ENCODE measurements around the gene UQCRC1. TPM values are rescaled to one million over a fixed set of nuclear protein-coding genes. Genes with fewer than 3 reads are reported as not detected.

The UQCRC1 gene
- total and polyA plus RNA-seq, 2 donors (not counting 1 experiment from before 2014, with no cell fraction given): 226 to 366 TPM

GRCh38 chr3:48573973-48574585, 35.4 kb downstream of the UQCRC1 start:
- no peak overlapping the region for H2AFZ ChIP-seq (ENCODE audit: low read length)
- H3K4me1 ChIP-seq (ENCODE audit: control insufficient read depth, extremely low read depth, insufficient read depth, low read length): no peaks in the 10 kb centered on the region
- H3K4me2 ChIP-seq (ENCODE audit: extremely low read depth, insufficient read depth, low read length): no peak overlapping the region
- no peaks in the 10 kb centered on the region for H4K20me1 ChIP-seq (ENCODE audit: control insufficient read depth, extremely low read depth, insufficient read depth, low read length)
- peaks cover 2% of the 10 kb centered on the region for H3K36me3 ChIP-seq (ENCODE audit: control insufficient read depth, insufficient read depth, low read length)
- no peak overlapping the region for H3K27ac ChIP-seq (ENCODE audit: insufficient read depth, low read length)
- no peaks in the 10 kb centered on the region for H3K79me2 ChIP-seq (ENCODE audit: control insufficient read depth, insufficient read depth, low read length)
- no peak overlapping the region for H3K4me3 ChIP-seq (replicated peaks in 1 of 4; ENCODE audit: control extremely low read depth in 1 of 4, insufficient read depth in 1 of 4, low read depth in 3 of 4, low read length in 4 of 4)
- no peak for TF ChIP-seq CTCF (conservative IDR thresholded peaks at IDR 0.05 in 1 of 2, IDR thresholded peaks at IDR 0.05 in 1 of 2; ENCODE audit: low read depth in 1 of 2, low read length in 2 of 2)
- no peak overlapping the region for H3K9ac ChIP-seq (ENCODE audit: insufficient read depth, low read length)
- H3K9me3 ChIP-seq (ENCODE audit: control insufficient read depth, insufficient read depth, low read depth, low read length): no peaks in the 10 kb centered on the region
- DNase-seq (ENCODE audit: low read depth in 2 of 2): no peak
- H3K27me3 ChIP-seq (ENCODE audit: control insufficient read depth, insufficient read depth, low read length): no peaks in the 10 kb centered on the region

GRCh38 chr3:48572517-48572916, 36.9 kb downstream of the UQCRC1 start:
- Histone ChIP-seq H3K27ac (ENCODE audit: insufficient read depth, low read length) (no peak overlapping the region), H2AFZ (ENCODE audit: low read length) (no peak overlapping the region), H3K9ac (ENCODE audit: insufficient read depth, low read length) (no peak overlapping the region), H3K9me3 (ENCODE audit: control insufficient read depth, insufficient read depth, low read depth, low read length) (no peaks in the 10 kb centered on the region), H3K4me3 (replicated peaks in 1 of 4; ENCODE audit: control extremely low read depth in 1 of 4, insufficient read depth in 1 of 4, low read depth in 3 of 4, low read length in 4 of 4) (no peak overlapping the region), H3K36me3 (ENCODE audit: control insufficient read depth, insufficient read depth, low read length) (peaks cover 2% of the 10 kb centered on the region), H4K20me1 (ENCODE audit: control insufficient read depth, extremely low read depth, insufficient read depth, low read length) (no peaks in the 10 kb centered on the region), H3K4me2 (ENCODE audit: extremely low read depth, insufficient read depth, low read length) (no peak overlapping the region), H3K27me3 (ENCODE audit: control insufficient read depth, insufficient read depth, low read length) (no peaks in the 10 kb centered on the region), H3K79me2 (ENCODE audit: control insufficient read depth, insufficient read depth, low read length) (no peaks in the 10 kb centered on the region), H3K4me1 (ENCODE audit: control insufficient read depth, extremely low read depth, insufficient read depth, low read length) (no peaks in the 10 kb centered on the region)
- TF ChIP-seq EZH2 (IDR thresholded peaks at IDR 0.05; ENCODE audit: low read length, missing control alignments): no peak
- no peak for TF ChIP-seq CTCF (conservative IDR thresholded peaks at IDR 0.05 in 1 of 2, IDR thresholded peaks at IDR 0.05 in 1 of 2; ENCODE audit: low read depth in 1 of 2, low read length in 2 of 2)
- DNase-seq (ENCODE audit: low read depth in 2 of 2): no peak

GRCh38 chr3:48571938-48572337, 37.5 kb downstream of the UQCRC1 start:
- Histone ChIP-seq H3K27ac (ENCODE audit: insufficient read depth, low read length) (no peak overlapping the region), H3K27me3 (ENCODE audit: control insufficient read depth, insufficient read depth, low read length) (no peaks in the 10 kb centered on the region), H3K4me3 (replicated peaks in 1 of 4; ENCODE audit: control extremely low read depth in 1 of 4, insufficient read depth in 1 of 4, low read depth in 3 of 4, low read length in 4 of 4) (no peak overlapping the region), H3K79me2 (ENCODE audit: control insufficient read depth, insufficient read depth, low read length) (no peaks in the 10 kb centered on the region), H4K20me1 (ENCODE audit: control insufficient read depth, extremely low read depth, insufficient read depth, low read length) (no peaks in the 10 kb centered on the region), H3K4me1 (ENCODE audit: control insufficient read depth, extremely low read depth, insufficient read depth, low read length) (no peaks in the 10 kb centered on the region), H3K9ac (ENCODE audit: insufficient read depth, low read length) (no peak overlapping the region), H2AFZ (ENCODE audit: low read length) (no peak overlapping the region), H3K4me2 (ENCODE audit: extremely low read depth, insufficient read depth, low read length) (no peak overlapping the region), H3K9me3 (ENCODE audit: control insufficient read depth, insufficient read depth, low read depth, low read length) (no peaks in the 10 kb centered on the region), H3K36me3 (ENCODE audit: control insufficient read depth, insufficient read depth, low read length) (peaks cover under 1% of the 10 kb centered on the region)
- DNase-seq (ENCODE audit: low read depth in 2 of 2): no peak
- no peak for TF ChIP-seq EZH2 (IDR thresholded peaks at IDR 0.05; ENCODE audit: low read length, missing control alignments)
